Measurements from ENCODE around the gene WDR6. TPM values are rescaled to one million over a fixed set of nuclear protein-coding genes. Genes with fewer than 3 reads are reported as not detected.

The WDR6 gene
- total RNA-seq, 2 donors from 2014 or later, result 51.2 to 71.1 TPM

- no peak for TF ChIP-seq CTCF (IDR thresholded peaks at IDR 0.05)
- Histone ChIP-seq H3K9me3 (no peaks in the 10 kb centered on the region), H3K36me3 (peaks cover 13% of the 10 kb centered on the region), H3K27ac (no peak overlapping the region), H3K4me3 (no peak overlapping the region), H3K27me3 (no peaks in the 10 kb centered on the region), H3K4me1 (peaks cover 0 to 34% of the 10 kb centered on the region in 2 donors)
- no peak for DNase-seq (ENCODE audit: low spot score)
These were observed 2.2 kb downstream of the WDR6 start for GRCh38 chr3:49009396-49009795.

DNA sequence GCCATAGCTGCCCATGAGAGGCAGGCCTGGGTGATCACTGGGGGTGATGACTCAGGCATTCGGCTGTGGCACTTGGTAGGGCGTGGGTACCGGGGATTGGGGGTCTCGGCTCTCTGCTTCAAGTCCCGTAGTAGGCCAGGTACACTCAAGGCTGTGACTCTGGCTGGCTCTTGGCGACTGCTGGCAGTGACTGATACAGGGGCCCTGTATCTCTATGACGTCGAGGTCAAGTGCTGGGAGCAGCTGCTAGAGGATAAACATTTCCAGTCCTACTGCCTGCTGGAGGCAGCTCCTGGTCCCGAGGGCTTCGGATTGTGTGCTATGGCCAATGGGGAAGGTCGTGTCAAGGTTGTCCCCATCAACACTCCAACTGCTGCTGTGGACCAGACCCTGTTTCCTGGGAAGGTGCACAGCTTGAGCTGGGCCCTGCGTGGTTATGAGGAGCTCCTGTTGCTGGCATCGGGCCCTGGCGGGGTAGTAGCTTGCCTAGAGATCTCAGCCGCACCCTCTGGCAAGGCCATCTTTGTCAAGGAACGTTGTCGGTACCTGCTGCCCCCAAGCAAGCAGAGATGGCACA is 5.3 kb downstream of the WDR6 start:
- H3K36me3 ChIP-seq, result peaks cover 35% of the 10 kb centered on the region
- peak overlapping the region; percentile 42 to 55 for H3K27ac ChIP-seq

GRCh38 chr3:49013113-49013737 is 6.0 kb downstream of the WDR6 start:
- peaks cover 35% of the 10 kb centered on the region for H3K36me3 ChIP-seq
- no peak for TF ChIP-seq CTCF (IDR thresholded peaks at IDR 0.05)
- H3K27me3 ChIP-seq, result no peaks in the 10 kb centered on the region
- no peak overlapping the region for H3K4me3 ChIP-seq
- no peaks in the 10 kb centered on the region for H3K9me3 ChIP-seq
- no peak for DNase-seq (ENCODE audit: low spot score)
- peak overlapping the region; percentile 42 to 55 for H3K27ac ChIP-seq
- peaks cover 0 to 32% of the 10 kb centered on the region in 2 donors for H3K4me1 ChIP-seq

More for the DNA sequence above, 5.3 kb downstream of the WDR6 start:
- DNase-seq (ENCODE audit: low spot score), result no peak
- Histone ChIP-seq H3K4me1 (peaks cover 0 to 30% of the 10 kb centered on the region in 2 donors), H3K4me3 (no peak overlapping the region), H3K27me3 (no peaks in the 10 kb centered on the region), H3K9me3 (no peaks in the 10 kb centered on the region)
- TF ChIP-seq CTCF (IDR thresholded peaks at IDR 0.05), result no peak

DNA sequence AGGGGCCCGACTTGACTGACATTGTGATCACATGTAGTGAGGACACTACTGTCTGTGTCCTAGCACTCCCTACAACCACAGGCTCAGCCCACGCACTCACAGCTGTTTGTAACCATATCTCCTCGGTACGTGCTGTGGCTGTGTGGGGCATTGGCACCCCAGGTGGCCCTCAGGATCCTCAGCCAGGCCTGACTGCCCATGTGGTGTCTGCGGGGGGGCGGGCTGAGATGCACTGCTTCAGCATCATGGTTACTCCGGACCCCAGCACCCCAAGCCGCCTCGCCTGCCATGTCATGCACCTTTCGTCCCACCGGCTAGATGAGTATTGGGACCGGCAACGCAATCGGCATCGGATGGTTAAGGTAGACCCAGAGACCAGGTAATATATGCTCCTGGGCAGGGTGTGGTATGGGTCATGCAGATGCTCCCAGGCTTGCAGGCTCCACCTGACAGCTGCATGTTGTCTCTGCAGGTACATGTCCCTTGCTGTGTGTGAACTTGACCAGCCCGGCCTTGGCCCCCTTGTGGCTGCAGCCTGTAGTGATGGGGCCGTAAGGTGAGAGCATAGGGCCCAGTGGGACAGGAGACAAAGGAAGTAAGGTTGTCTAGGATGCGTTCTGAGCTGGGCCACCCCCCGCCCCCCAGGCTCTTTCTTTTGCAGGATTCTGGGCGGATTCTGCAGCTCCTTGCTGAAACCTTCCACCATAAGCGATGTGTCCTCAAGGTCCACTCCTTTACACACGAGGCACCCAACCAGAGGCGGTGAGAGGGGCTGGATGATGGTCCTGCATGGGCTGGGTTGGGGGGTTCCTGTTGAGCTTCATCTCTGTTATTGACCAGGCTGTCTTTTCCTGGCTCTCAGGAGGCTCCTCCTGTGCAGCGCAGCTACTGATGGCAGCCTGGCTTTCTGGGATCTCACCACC is 6.8 kb downstream of the WDR6 start:
- no peak for DNase-seq (ENCODE audit: low spot score)
- Histone ChIP-seq H3K27me3 (no peaks in the 10 kb centered on the region), H3K4me1 (peaks cover 0 to 31% of the 10 kb centered on the region in 2 donors), H3K9me3 (no peaks in the 10 kb centered on the region), H3K27ac (no peak overlapping the region), H3K36me3 (peaks cover 35% of the 10 kb centered on the region), H3K4me3 (no peak overlapping the region)
- peak in 1 of 2 donors; percentile 45 for TF ChIP-seq CTCF (IDR thresholded peaks at IDR 0.05)

- H3K9me3 ChIP-seq, result no peaks in the 10 kb centered on the region
- H3K36me3 ChIP-seq, result peaks cover 35% of the 10 kb centered on the region
- H3K27me3 ChIP-seq, result no peaks in the 10 kb centered on the region
- no peak for TF ChIP-seq CTCF (IDR thresholded peaks at IDR 0.05)
- H3K27ac ChIP-seq, result no peak overlapping the region
- H3K4me3 ChIP-seq, result no peak overlapping the region
- peaks cover 0 to 41% of the 10 kb centered on the region in 2 donors for H3K4me1 ChIP-seq
- DNase-seq (ENCODE audit: low spot score), result no peak
These were observed 7.9 kb downstream of the WDR6 start for GRCh38 chr3:49015072-49015471.
